NT2/D1 (cell line): ENCODE measurements around the gene KLF15.

Experiments used
- DNase-seq: peaks from one replicate; pipeline ENCODE4 v3.0.0-alpha.2; 2011; ENCODE audit warnings: low read depth, low spot score
- H3K27me3 ChIP-seq: 2 replicates; pipeline ENCODE4 v1.6.0; 2011; ENCODE audit warnings: mild to moderate bottlenecking; ENCODE audit not compliant: insufficient read length, insufficient read depth
- H3K36me3 ChIP-seq: 2 replicates; pipeline ENCODE4 v1.6.1; 2011; ENCODE audit warnings: mild to moderate bottlenecking, low read length, mixed read lengths; ENCODE audit not compliant: insufficient read depth, insufficient read length
- H3K4me1 ChIP-seq: 2 replicates; pipeline ENCODE4 v1.5.1; 2011; ENCODE audit not compliant: insufficient read depth, insufficient read length
- H3K4me3 ChIP-seq: 2 replicates; pipeline ENCODE4 v1.5.1; 2011; ENCODE audit warnings: low read depth; ENCODE audit not compliant: insufficient read length
- H3K9ac ChIP-seq: 2 replicates; pipeline ENCODE4 v1.6.0; 2011; ENCODE audit warnings: low read depth; ENCODE audit not compliant: insufficient read length
- H3K9me3 ChIP-seq: 2 replicates; pipeline ENCODE4 v1.5.1; 2011; ENCODE audit warnings: mild to moderate bottlenecking, low read length; ENCODE audit not compliant: insufficient read depth
- SUZ12 ChIP-seq: IDR thresholded peaks from 2 replicates; pipeline ENCODE4 v1.6.1; 2011; ENCODE audit not compliant: insufficient read length, insufficient read depth; ENCODE audit errors: extremely low read depth
- YY1 ChIP-seq: IDR thresholded peaks from 2 replicates; pipeline ENCODE4 v1.6.1; 2011; ENCODE audit not compliant: insufficient read length, insufficient read depth
- ZNF274 ChIP-seq: IDR thresholded peaks from 2 replicates; pipeline ENCODE4 v1.6.1; 2011; ENCODE audit warnings: mild to moderate bottlenecking, low read depth, low read length

Gene KLF15

GRCh38 chr3:126300001-126300760 lies 57.0 kb downstream of the KLF15 start:
- no peaks in the 10 kb centered on the region for H3K27me3 ChIP-seq
- no peak overlapping the region for H3K9ac ChIP-seq
- TF ChIP-seq YY1: no peak
- no peak for TF ChIP-seq ZNF274
- no peak for TF ChIP-seq SUZ12
- peaks cover 24% of the 10 kb centered on the region for H3K9me3 ChIP-seq
- H3K4me1 ChIP-seq: no peaks in the 10 kb centered on the region
- no peaks in the 10 kb centered on the region for H3K36me3 ChIP-seq
- H3K4me3 ChIP-seq: no peak overlapping the region
- no peak for DNase-seq

- Histone ChIP-seq H3K9me3 (no peaks in the 10 kb centered on the region), H3K4me3 (no peak overlapping the region), H3K27me3 (no peaks in the 10 kb centered on the region), H3K9ac (no peak overlapping the region), H3K4me1 (peaks cover 4% of the 10 kb centered on the region), H3K36me3 (no peaks in the 10 kb centered on the region)
- DNase-seq: no peak
- no peak for TF ChIP-seq SUZ12
- no peak for TF ChIP-seq ZNF274
- no peak for TF ChIP-seq YY1
These were observed 61.7 kb downstream of the KLF15 start for GRCh38 chr3:126295407-126295939.

- Histone ChIP-seq H3K9ac (no peak overlapping the region), H3K4me1 (peaks cover 4% of the 10 kb centered on the region)
- TF ChIP-seq YY1 (no peak), SUZ12 (no peak), ZNF274 (no peak)
These were observed 62.9 kb downstream of the KLF15 start for GRCh38 chr3:126294211-126294808.

GRCh38 chr3:126293370-126294082 lies 63.7 kb downstream of the KLF15 start:
- H3K4me1 ChIP-seq: peaks cover 4% of the 10 kb centered on the region
- DNase-seq: no peak

More at GRCh38 chr3:126294211-126294808, 62.9 kb downstream of the KLF15 start:
- no peaks in the 10 kb centered on the region for H3K9me3 ChIP-seq
- DNase-seq: no peak
- H3K36me3 ChIP-seq: no peaks in the 10 kb centered on the region
- no peaks in the 10 kb centered on the region for H3K27me3 ChIP-seq
- no peak overlapping the region for H3K4me3 ChIP-seq

More at GRCh38 chr3:126293370-126294082, 63.7 kb downstream of the KLF15 start:
- Histone ChIP-seq H3K36me3 (no peaks in the 10 kb centered on the region), H3K4me3 (no peak overlapping the region), H3K9ac (no peak overlapping the region), H3K27me3 (peaks cover 5% of the 10 kb centered on the region), H3K9me3 (no peaks in the 10 kb centered on the region)
- no peak for TF ChIP-seq ZNF274
- no peak for TF ChIP-seq SUZ12
- TF ChIP-seq YY1: no peak
